Endothelial cell of umbilical vein (primary cell): ENCODE data around the gene BCAS3.
"Not testable (repeated sequence)": the region's sequence is repeated elsewhere in the genome, so short reads cannot be mapped to it uniquely, and the experiment has no call there.

Experiments used
- POLR2A ChIP-seq: IDR thresholded peaks from 2 replicates; pipeline ENCODE4 v1.6.1; 2012; ENCODE audit warnings: low read depth, mild to moderate bottlenecking, control low read depth, low read length
- POLR2AphosphoS5 ChIP-seq: IDR thresholded peaks from 2 replicates; pipeline ENCODE4 v1.6.1; 2012; ENCODE audit warnings: low read depth, mild to moderate bottlenecking, control low read depth, low read length, moderate library complexity; ENCODE audit not compliant: insufficient read depth

DNA sequence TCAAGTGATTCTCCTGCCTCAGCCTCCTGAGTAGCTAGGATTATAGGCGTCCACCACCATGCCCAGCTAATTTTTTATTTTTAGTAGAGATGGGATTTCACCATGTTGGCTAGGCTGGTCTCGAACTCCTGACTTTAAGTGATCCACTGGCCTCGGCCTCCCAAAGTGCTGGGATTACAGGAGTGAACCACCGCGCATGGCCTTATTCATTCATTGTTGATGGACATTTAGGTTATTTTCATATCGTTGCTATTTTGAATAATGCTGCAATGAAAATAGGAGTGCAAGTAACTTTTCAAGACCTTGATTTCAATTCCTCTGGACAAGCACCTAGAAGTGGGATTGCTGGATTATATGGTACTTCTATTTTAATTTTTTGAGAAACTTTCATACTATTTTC is 752.2 kb downstream of the BCAS3 start:
- not testable (repeated sequence) for TF ChIP-seq POLR2A, POLR2AphosphoS5
